K562 (cell line): ENCODE results near the gene PDE4A. TPM values are rescaled to one million over a fixed set of nuclear protein-coding genes. Genes with fewer than 3 reads are reported as not detected.
A peak's percentile ranks its signal among the peaks of the same experiment; 100 is the strongest.

Experiments
- BDP1 ChIP-seq: IDR thresholded peaks from 3 replicates; pipeline ENCODE4 v1.6.1; 2011; ENCODE audit not compliant: insufficient read length, insufficient read depth
- KAT2B ChIP-seq: IDR thresholded peaks from one replicate; pipeline ENCODE4 v1.6.1; 2012; ENCODE audit warnings: low read depth, mild to moderate bottlenecking, control low read depth, inconsistent platforms, low read length, moderate library complexity
- POLR3G ChIP-seq: IDR thresholded peaks from 2 replicates; pipeline ENCODE4 v1.6.1; 2011; ENCODE audit not compliant: insufficient read length, insufficient replicate concordance; ENCODE audit errors: extremely low read depth
- STAG1 ChIP-seq: sonication (generic); formaldehyde crosslinking; IDR thresholded peaks from 2 replicates; pipeline ENCODE4 v1.5.0; 2020; ENCODE audit warnings: missing genetic modification reagents, borderline replicate concordance
- ZNF274 ChIP-seq: IDR thresholded peaks from 2 replicates; pipeline ENCODE4 v1.6.1; 2011; ENCODE audit warnings: low read depth, mild to moderate bottlenecking, low read length, moderate library complexity, borderline replicate concordance
- polyA plus RNA-seq, 8 experiments: library from polyadenylated mRNA; depleted of rRNA in 4 of 8; stranded (reverse) in 5 of 8; unstranded in 3 of 8; fragments of >200 nt; fragmentation: Nextera tagmentation in 2 of 8; fragmentation: Illumina TruSeq in 1 of 8; extraction: Ambion mirVana in 2 of 8; extraction: Trizol in 1 of 8; gene quantifications; 2 replicates each; pipeline versions ENCODE4 v1.2.1 to v1.2.3, GENCODE V29; 2011 to 2014; ENCODE audit warnings: inconsistent platforms in 1 of 8, missing spikeins in 1 of 8
- total RNA-seq, 7 experiments: library from RNA; depleted of rRNA in 6 of 7; stranded (reverse); fragments of >200 nt in 6 of 7; fragmentation: Illumina TruSeq in 2 of 7; extraction: Trizol in 2 of 7; gene quantifications; 2 replicates each; pipeline versions ENCODE4 v1.2.1 to v1.2.3, GENCODE V29; 2011 to 2021; ENCODE audit warnings: low replicate concordance in 1 of 7
- TF ChIP-seq, protein P1 (sequence below): IDR thresholded peaks from 2 replicates; pipeline ENCODE4 v1.6.1; 2014; ENCODE audit warnings: antibody characterized with exemption
- TF ChIP-seq, protein P2 (sequence below): fragments of 200-800 bp; sonication (Bioruptor generic); IDR thresholded peaks from 2 replicates; pipeline ENCODE4 v1.6.1; 2016; ENCODE audit warnings: missing genetic modification characterization, missing compliant biosample characterization
- TF ChIP-seq, protein P3 (sequence below): fragments of 250-450 bp; sonication (Bioruptor Pico); IDR thresholded peaks from 2 replicates; pipeline ENCODE4 v1.8.0; 2022; ENCODE audit warnings: inconsistent platforms, mild to moderate bottlenecking, moderate library complexity, borderline replicate concordance
- TF ChIP-seq, protein P4 (sequence below): sonication (generic); formaldehyde crosslinking; IDR thresholded peaks from 2 replicates; pipeline ENCODE4 v1.8.0; 2022; ENCODE audit warnings: mild to moderate bottlenecking, missing genetic modification reagents
- TF ChIP-seq, protein P5 (sequence below): IDR thresholded peaks from 2 replicates; pipeline ENCODE4 v1.6.1; 2011; ENCODE audit warnings: borderline replicate concordance, low read depth, mild to moderate bottlenecking, moderate library complexity, low read length; ENCODE audit not compliant: insufficient read depth, poor library complexity, severe bottlenecking
- TF ChIP-seq, protein P6 (sequence below): sonication (generic); formaldehyde crosslinking; IDR thresholded peaks from 2 replicates; pipeline ENCODE4 v1.8.1; 2023; ENCODE audit warnings: mild to moderate bottlenecking, missing genetic modification reagents

The PDE4A gene
- total and polyA plus RNA-seq, 9 of the 15 experiments (the other 6 are each of a cell fraction or from before 2014, with no cell fraction given), result 0.66 to 26.9 (median 4.6) TPM

DNA sequence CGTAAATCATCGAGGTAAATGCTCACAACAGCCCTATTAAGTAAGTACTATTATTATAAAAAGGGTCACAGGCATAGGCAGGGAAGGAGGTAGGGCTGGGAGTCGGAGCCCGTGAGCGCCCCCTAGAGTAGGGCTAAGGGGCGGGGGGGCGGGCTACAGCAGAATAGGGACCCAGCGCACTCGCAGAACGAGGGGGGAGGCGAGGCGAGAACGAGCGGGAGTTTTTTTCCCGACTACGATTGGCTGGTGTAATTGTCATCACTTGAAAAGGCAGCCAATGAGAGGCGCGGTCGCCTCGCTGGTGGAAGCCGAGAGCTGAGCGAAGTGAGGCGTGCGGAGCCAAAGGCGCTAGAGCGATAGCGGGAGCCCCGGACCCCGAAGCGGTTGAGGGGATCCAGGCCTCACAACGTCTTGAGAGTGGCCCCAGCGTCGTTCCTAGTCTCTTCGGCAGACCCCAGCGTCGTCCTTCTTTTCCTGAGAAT lies 58.6 kb downstream of the PDE4A start (continued):
- TF ChIP-seq, protein P1, sequence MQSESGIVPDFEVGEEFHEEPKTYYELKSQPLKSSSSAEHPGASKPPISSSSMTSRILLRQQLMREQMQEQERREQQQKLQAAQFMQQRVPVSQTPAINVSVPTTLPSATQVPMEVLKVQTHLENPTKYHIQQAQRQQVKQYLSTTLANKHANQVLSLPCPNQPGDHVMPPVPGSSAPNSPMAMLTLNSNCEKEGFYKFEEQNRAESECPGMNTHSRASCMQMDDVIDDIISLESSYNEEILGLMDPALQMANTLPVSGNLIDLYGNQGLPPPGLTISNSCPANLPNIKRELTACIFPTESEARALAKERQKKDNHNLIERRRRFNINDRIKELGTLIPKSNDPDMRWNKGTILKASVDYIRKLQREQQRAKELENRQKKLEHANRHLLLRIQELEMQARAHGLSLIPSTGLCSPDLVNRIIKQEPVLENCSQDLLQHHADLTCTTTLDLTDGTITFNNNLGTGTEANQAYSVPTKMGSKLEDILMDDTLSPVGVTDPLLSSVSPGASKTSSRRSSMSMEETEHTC, result no peak
- TF ChIP-seq, protein P2, sequence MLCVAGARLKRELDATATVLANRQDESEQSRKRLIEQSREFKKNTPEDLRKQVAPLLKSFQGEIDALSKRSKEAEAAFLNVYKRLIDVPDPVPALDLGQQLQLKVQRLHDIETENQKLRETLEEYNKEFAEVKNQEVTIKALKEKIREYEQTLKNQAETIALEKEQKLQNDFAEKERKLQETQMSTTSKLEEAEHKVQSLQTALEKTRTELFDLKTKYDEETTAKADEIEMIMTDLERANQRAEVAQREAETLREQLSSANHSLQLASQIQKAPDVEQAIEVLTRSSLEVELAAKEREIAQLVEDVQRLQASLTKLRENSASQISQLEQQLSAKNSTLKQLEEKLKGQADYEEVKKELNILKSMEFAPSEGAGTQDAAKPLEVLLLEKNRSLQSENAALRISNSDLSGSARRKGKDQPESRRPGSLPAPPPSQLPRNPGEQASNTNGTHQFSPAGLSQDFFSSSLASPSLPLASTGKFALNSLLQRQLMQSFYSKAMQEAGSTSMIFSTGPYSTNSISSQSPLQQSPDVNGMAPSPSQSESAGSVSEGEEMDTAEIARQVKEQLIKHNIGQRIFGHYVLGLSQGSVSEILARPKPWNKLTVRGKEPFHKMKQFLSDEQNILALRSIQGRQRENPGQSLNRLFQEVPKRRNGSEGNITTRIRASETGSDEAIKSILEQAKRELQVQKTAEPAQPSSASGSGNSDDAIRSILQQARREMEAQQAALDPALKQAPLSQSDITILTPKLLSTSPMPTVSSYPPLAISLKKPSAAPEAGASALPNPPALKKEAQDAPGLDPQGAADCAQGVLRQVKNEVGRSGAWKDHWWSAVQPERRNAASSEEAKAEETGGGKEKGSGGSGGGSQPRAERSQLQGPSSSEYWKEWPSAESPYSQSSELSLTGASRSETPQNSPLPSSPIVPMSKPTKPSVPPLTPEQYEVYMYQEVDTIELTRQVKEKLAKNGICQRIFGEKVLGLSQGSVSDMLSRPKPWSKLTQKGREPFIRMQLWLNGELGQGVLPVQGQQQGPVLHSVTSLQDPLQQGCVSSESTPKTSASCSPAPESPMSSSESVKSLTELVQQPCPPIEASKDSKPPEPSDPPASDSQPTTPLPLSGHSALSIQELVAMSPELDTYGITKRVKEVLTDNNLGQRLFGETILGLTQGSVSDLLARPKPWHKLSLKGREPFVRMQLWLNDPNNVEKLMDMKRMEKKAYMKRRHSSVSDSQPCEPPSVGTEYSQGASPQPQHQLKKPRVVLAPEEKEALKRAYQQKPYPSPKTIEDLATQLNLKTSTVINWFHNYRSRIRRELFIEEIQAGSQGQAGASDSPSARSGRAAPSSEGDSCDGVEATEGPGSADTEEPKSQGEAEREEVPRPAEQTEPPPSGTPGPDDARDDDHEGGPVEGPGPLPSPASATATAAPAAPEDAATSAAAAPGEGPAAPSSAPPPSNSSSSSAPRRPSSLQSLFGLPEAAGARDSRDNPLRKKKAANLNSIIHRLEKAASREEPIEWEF, result no peak
- TF ChIP-seq, protein P3, sequence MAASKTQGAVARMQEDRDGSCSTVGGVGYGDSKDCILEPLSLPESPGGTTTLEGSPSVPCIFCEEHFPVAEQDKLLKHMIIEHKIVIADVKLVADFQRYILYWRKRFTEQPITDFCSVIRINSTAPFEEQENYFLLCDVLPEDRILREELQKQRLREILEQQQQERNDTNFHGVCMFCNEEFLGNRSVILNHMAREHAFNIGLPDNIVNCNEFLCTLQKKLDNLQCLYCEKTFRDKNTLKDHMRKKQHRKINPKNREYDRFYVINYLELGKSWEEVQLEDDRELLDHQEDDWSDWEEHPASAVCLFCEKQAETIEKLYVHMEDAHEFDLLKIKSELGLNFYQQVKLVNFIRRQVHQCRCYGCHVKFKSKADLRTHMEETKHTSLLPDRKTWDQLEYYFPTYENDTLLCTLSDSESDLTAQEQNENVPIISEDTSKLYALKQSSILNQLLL, result no peak
- TF ChIP-seq, protein P4, sequence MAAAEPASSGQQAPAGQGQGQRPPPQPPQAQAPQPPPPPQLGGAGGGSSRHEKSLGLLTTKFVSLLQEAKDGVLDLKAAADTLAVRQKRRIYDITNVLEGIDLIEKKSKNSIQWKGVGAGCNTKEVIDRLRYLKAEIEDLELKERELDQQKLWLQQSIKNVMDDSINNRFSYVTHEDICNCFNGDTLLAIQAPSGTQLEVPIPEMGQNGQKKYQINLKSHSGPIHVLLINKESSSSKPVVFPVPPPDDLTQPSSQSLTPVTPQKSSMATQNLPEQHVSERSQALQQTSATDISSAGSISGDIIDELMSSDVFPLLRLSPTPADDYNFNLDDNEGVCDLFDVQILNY (CRISPR knock-in tag), result no peak
- no peak for TF ChIP-seq STAG1 (CRISPR knock-in tag)
- TF ChIP-seq, protein P5, sequence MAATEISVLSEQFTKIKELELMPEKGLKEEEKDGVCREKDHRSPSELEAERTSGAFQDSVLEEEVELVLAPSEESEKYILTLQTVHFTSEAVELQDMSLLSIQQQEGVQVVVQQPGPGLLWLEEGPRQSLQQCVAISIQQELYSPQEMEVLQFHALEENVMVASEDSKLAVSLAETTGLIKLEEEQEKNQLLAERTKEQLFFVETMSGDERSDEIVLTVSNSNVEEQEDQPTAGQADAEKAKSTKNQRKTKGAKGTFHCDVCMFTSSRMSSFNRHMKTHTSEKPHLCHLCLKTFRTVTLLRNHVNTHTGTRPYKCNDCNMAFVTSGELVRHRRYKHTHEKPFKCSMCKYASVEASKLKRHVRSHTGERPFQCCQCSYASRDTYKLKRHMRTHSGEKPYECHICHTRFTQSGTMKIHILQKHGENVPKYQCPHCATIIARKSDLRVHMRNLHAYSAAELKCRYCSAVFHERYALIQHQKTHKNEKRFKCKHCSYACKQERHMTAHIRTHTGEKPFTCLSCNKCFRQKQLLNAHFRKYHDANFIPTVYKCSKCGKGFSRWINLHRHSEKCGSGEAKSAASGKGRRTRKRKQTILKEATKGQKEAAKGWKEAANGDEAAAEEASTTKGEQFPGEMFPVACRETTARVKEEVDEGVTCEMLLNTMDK, result peak; percentile 57
- TF ChIP-seq POLR3G, result no peak
- no peak for TF ChIP-seq ZNF274
- TF ChIP-seq, protein P6, sequence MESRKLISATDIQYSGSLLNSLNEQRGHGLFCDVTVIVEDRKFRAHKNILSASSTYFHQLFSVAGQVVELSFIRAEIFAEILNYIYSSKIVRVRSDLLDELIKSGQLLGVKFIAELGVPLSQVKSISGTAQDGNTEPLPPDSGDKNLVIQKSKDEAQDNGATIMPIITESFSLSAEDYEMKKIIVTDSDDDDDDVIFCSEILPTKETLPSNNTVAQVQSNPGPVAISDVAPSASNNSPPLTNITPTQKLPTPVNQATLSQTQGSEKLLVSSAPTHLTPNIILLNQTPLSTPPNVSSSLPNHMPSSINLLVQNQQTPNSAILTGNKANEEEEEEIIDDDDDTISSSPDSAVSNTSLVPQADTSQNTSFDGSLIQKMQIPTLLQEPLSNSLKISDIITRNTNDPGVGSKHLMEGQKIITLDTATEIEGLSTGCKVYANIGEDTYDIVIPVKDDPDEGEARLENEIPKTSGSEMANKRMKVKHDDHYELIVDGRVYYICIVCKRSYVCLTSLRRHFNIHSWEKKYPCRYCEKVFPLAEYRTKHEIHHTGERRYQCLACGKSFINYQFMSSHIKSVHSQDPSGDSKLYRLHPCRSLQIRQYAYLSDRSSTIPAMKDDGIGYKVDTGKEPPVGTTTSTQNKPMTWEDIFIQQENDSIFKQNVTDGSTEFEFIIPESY (CRISPR knock-in tag), result peak; percentile 93
- TF ChIP-seq KAT2B, result no peak
- no peak for TF ChIP-seq BDP1
